Spleen (tissue), 11 donors: Measurements from ENCODE around the gene RYK. TPM values are rescaled to one million over a fixed set of nuclear protein-coding genes. Genes with fewer than 3 reads are reported as not detected.

Source experiments
- DNase-seq: peaks from one replicate; pipeline ENCODE4 v3.0.0-alpha.2; 2020
- H3K27ac ChIP-seq, 8 donors: fragments of 200-600 bp; sonication (generic) in 7 of 8; 1 replicate in 4 of 8; 2 replicates in 4 of 8; pipeline versions ENCODE4 v1.5.0 to v1.8.0; 2016 to 2021; ENCODE audit warnings: inconsistent platforms in 4 of 8, mild to moderate bottlenecking in 4 of 8, moderate library complexity in 1 of 8
- H3K27me3 ChIP-seq, 7 donors: fragments of 200-600 bp; sonication (generic) in 6 of 7; replicated peaks in 1 of 7; 1 replicate in 4 of 7; 2 replicates in 3 of 7; pipeline versions ENCODE4 v1.5.0 to v1.8.0; 2016 to 2021; ENCODE audit warnings: inconsistent platforms in 3 of 7, mild to moderate bottlenecking in 1 of 7
- H3K36me3 ChIP-seq, 6 donors: fragments of 200-600 bp; sonication (generic) in 5 of 6; 1 replicate in 4 of 6; 2 replicates in 2 of 6; pipeline versions ENCODE4 v1.5.0 to v1.8.0; 2016 to 2021; ENCODE audit warnings: inconsistent platforms in 2 of 6
- H3K4me1 ChIP-seq, 6 donors: fragments of 200-600 bp; sonication (generic) in 5 of 6; 1 replicate in 3 of 6; 2 replicates in 3 of 6; pipeline versions ENCODE4 v1.5.0 to v1.8.0; 2016 to 2021; ENCODE audit warnings: inconsistent platforms in 3 of 6
- H3K4me3 ChIP-seq, 8 donors: fragments of 200-600 bp; sonication (generic) in 7 of 8; 1 replicate in 4 of 8; 2 replicates in 4 of 8; pipeline versions ENCODE4 v1.5.0 to v1.8.0; 2016 to 2021; ENCODE audit warnings: inconsistent platforms in 4 of 8, mild to moderate bottlenecking in 4 of 8, moderate library complexity in 2 of 8
- H3K9me3 ChIP-seq, 8 donors: fragments of 200-600 bp; sonication (generic) in 7 of 8; 1 replicate in 4 of 8; 2 replicates in 4 of 8; pipeline versions ENCODE4 v1.5.0 to v1.8.0; 2016 to 2021; ENCODE audit warnings: inconsistent platforms in 4 of 8
- POLR2A ChIP-seq, 3 donors: fragments of 450-650 bp; IDR thresholded peaks; one replicate each; pipeline ENCODE4 v1.5.1; 2017; ENCODE audit warnings: antibody characterized with exemption in 3 of 3, mild to moderate bottlenecking in 1 of 3
- POLR2AphosphoS5 ChIP-seq, 3 donors: sonication (generic); formaldehyde crosslinking; IDR thresholded peaks; one replicate each; pipeline ENCODE4 v1.5.1; 2017; ENCODE audit warnings: antibody characterized with exemption in 3 of 3
- WGBS, 5 donors: extraction: QIAGEN DNeasy Blood & Tissue Kit in 3 of 5; methylation state at CpG; one replicate each; pipeline versions ENCODE4 v1.1.5 to v1.1.7; 2013 to 2018; 5-methylcytosine and 5-hydroxymethylcytosine counted together
- intact Hi-C: fragments of 100-400 bp; cut with DNase I; formaldehyde crosslinking; loops from one replicate; pipeline ENCODE4 v1.15.0; 2023; ENCODE audit warnings: low total_unique reads
- polyA plus RNA-seq, 3 donors: library from polyadenylated mRNA; stranded (reverse); fragments of 200-250 nt; gene quantifications; one replicate each; pipeline ENCODE4 v1.2.1, GENCODE V29; 2013
- total RNA-seq, 7 donors: library from RNA; depleted of rRNA in 3 of 7; stranded (reverse); fragments of >200 nt in 3 of 7; fragmentation: NEBNext Ultra II Directional in 4 of 7; extraction: Animal tissue kit (Norgen Biotek cat#: 25700) in 4 of 7; gene quantifications; one replicate each; pipeline versions ENCODE4 v1.1.0 to v1.2.1, GENCODE V29; 2016 to 2021
- TF ChIP-seq, protein P1 (sequence below), 11 experiments: fragments of 200-600 bp in 7 of 11; fragments of 450-650 bp in 4 of 11; sonication (generic) in 4 of 11; IDR thresholded peaks in 8 of 11; conservative IDR thresholded peaks in 3 of 11; 1 replicate in 7 of 11; 2 replicates in 4 of 11; pipeline versions ENCODE4 v1.4.0 to v1.8.0; 2016 to 2021; ENCODE audit warnings: antibody characterized with exemption in 11 of 11, inconsistent platforms in 4 of 11, mild to moderate bottlenecking in 1 of 11
- donor health status: healthy with polysubstance abuse.
- donor health status: DM: no; HTN: no; CAD: no; lungs with moderate emphysema.
- donor health status: DM: no; HTN: no; CAD: no.
- donor health status: Bipolar disorder and iron deficiency.
- donor health status: healthy.
- donor health status: DM: no; HTN: no; CAD: no.
- donor health status: DM: yes; HTN: yes; CAD: no.

Gene RYK
- total and polyA plus RNA-seq, 10 donors: 18.9 to 108 (median 50.9) TPM

DNA sequence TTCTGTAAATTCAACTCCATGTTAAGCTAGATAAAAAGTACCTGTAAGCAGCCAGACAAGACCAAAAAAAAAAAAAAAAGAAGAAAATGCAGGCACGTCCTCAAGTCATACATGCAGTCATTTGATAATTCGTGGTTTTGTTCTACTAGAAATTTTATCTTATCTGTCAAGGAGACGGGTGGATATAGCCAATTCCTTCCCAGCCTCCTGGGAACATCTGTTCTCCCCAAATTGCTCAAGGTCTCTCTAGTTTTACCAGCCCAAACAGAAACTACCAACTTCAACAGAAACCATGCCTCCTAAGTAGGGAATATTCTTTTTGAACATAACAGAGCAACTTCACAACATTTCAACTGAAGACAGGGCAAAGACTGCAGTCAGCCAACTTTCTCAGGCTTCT lies 19.5 kb downstream of the RYK start:
- TF ChIP-seq, protein P1, sequence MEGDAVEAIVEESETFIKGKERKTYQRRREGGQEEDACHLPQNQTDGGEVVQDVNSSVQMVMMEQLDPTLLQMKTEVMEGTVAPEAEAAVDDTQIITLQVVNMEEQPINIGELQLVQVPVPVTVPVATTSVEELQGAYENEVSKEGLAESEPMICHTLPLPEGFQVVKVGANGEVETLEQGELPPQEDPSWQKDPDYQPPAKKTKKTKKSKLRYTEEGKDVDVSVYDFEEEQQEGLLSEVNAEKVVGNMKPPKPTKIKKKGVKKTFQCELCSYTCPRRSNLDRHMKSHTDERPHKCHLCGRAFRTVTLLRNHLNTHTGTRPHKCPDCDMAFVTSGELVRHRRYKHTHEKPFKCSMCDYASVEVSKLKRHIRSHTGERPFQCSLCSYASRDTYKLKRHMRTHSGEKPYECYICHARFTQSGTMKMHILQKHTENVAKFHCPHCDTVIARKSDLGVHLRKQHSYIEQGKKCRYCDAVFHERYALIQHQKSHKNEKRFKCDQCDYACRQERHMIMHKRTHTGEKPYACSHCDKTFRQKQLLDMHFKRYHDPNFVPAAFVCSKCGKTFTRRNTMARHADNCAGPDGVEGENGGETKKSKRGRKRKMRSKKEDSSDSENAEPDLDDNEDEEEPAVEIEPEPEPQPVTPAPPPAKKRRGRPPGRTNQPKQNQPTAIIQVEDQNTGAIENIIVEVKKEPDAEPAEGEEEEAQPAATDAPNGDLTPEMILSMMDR (IDR thresholded peaks at IDR 0.05 in 8 of 11, conservative IDR thresholded peaks at IDR 0.05 in 3 of 11): no peak
- TF ChIP-seq POLR2AphosphoS5 (IDR thresholded peaks at IDR 0.05) (no peak), POLR2A (IDR thresholded peaks at IDR 0.05) (no peak)
- Histone ChIP-seq H3K27ac (no peak overlapping the region), H3K36me3 (no peaks in the 10 kb centered on the region), H3K27me3 (no peaks in the 10 kb centered on the region), H3K9me3 (no peaks in the 10 kb centered on the region), H3K4me3 (no peak overlapping the region), H3K4me1 (peaks cover 6 to 94% (median 36%) of the 10 kb centered on the region in 6 donors)
- intact Hi-C loops: no loop called here
- WGBS, 5 donors: 41 to 51% (median 44%) methylated on average over 3 of the region's 3 CpGs
- no peak for DNase-seq

DNA sequence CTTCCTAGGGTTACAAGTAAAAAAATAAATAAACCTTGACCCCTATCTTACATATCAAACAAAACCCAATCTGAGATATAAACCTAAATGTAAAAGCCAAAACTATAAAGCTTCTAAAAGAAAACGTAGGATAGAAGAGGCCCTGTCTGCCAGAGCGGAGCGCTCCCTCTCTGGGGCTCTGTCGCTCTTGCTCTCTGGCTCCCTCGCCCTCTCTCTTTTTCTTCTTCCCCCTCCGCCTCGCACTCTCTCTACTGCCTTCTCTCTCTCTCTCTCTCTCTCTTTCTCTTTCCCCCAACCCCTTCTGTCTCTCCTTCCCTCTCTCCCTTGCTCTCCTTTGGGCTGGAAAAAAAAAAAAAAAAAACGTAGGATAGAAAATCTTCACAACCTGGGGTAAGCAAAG lies 21.6 kb downstream of the RYK start:
- TF ChIP-seq, protein P1 (IDR thresholded peaks at IDR 0.05 in 8 of 11, conservative IDR thresholded peaks at IDR 0.05 in 3 of 11): no peak
- no peak for TF ChIP-seq POLR2AphosphoS5 (IDR thresholded peaks at IDR 0.05)
- TF ChIP-seq POLR2A (IDR thresholded peaks at IDR 0.05): no peak
- intact Hi-C loops: no loop called here
- DNase-seq: no peak
- Histone ChIP-seq H3K4me1 (peaks cover 6 to 91% (median 32%) of the 10 kb centered on the region in 6 donors), H3K4me3 (no peak overlapping the region), H3K36me3 (no peaks in the 10 kb centered on the region), H3K9me3 (no peaks in the 10 kb centered on the region), H3K27ac (no peak overlapping the region), H3K27me3 (no peaks in the 10 kb centered on the region)
- 90 to 94% (median 91%) methylated on average over 8 of the region's 8 CpGs for WGBS, 5 donors

DNA sequence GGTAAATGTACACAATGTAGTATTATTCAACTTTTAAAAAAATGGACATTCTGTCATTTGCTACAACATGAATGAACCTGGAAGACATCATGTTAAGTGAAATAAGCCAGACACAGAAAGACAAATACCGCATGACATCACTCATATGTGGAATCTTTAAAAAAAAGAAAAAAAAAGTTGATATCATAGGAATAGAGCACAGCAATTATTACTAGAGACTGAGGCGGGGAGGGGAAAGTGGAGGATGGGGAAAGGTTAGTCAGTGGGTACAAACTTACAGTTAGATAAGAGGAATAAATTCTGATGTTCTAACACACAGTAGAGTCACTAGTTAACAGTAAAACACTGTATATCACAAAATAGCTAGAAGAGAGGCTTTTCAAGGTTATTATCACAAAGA lies 22.2 kb downstream of the RYK start:
- H3K27ac ChIP-seq: no peak overlapping the region

DNA sequence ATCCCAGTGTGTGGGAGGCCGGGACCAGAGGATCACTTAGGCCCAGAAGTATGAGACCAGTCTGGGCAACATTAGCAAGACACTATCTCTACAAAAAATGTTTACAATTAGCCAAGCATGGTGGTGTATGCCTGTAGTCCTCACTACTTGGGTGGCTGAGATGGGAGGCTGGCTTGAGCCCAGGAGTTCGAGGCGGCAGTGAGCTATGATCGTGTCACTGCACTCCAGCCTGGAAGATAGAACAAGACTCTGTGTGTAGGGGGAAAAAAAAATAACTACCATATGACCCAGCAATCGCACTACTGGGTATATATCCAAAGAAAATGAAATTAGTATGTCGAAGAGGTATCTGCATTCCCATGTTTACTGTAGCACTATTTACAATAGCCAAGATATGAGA lies 22.6 kb downstream of the RYK start:
- Histone ChIP-seq H3K36me3 (no peaks in the 10 kb centered on the region), H3K9me3 (no peaks in the 10 kb centered on the region), H3K27ac (no peak overlapping the region), H3K4me3 (no peak overlapping the region), H3K27me3 (no peaks in the 10 kb centered on the region), H3K4me1 (peaks cover 6 to 93% (median 29%) of the 10 kb centered on the region in 6 donors)
- TF ChIP-seq POLR2A (IDR thresholded peaks at IDR 0.05): no peak
- no peak for TF ChIP-seq POLR2AphosphoS5 (IDR thresholded peaks at IDR 0.05)
- TF ChIP-seq, protein P1 (IDR thresholded peaks at IDR 0.05 in 8 of 11, conservative IDR thresholded peaks at IDR 0.05 in 3 of 11): no peak
- intact Hi-C loops: no loop called here
- WGBS, 5 donors: 92 to 97% (median 94%) methylated on average over 6 of the region's 6 CpGs
- no peak for DNase-seq

More for the DNA sequence above, 22.2 kb downstream of the RYK start:
- no peaks in the 10 kb centered on the region for H3K27me3 ChIP-seq
- H3K4me1 ChIP-seq: peaks cover 6 to 93% (median 31%) of the 10 kb centered on the region in 6 donors
- no peaks in the 10 kb centered on the region for H3K36me3 ChIP-seq
- no peak overlapping the region for H3K4me3 ChIP-seq
- no peak for DNase-seq
- TF ChIP-seq, protein P1 (IDR thresholded peaks at IDR 0.05 in 8 of 11, conservative IDR thresholded peaks at IDR 0.05 in 3 of 11): no peak
- no peak for TF ChIP-seq POLR2AphosphoS5 (IDR thresholded peaks at IDR 0.05)
- TF ChIP-seq POLR2A (IDR thresholded peaks at IDR 0.05): no peak
- no peaks in the 10 kb centered on the region for H3K9me3 ChIP-seq
- WGBS, 5 donors: 94 to 100% (median 98%) methylated on average over 2 of the region's 2 CpGs
- intact Hi-C loops: no loop called here
